Mucosa of rectum (tissue), 2 donors: ENCODE measurements around the gene KRIT1.
A peak's percentile ranks its signal among the peaks of the same experiment; 100 is the strongest.

Source experiments
- H3K27ac ChIP-seq, 2 donors: one replicate each; pipeline ENCODE4 v1.7.0; 2013; ENCODE audit warnings: inconsistent platforms in 2 of 2, low read depth in 2 of 2, low read length in 2 of 2
- H3K27me3 ChIP-seq, 2 donors: one replicate each; pipeline ENCODE4 v1.7.0; 2013; ENCODE audit warnings: low read length in 2 of 2; ENCODE audit not compliant: control insufficient read depth in 2 of 2, insufficient read depth in 2 of 2
- H3K36me3 ChIP-seq, 2 donors: one replicate each; pipeline ENCODE4 v1.7.0; 2013; ENCODE audit warnings: low read length in 2 of 2; ENCODE audit not compliant: control insufficient read depth in 2 of 2, insufficient read depth in 2 of 2
- H3K4me1 ChIP-seq, 2 donors: one replicate each; pipeline ENCODE4 v1.7.0; 2013; ENCODE audit warnings: low read length in 2 of 2, mild to moderate bottlenecking in 1 of 2; ENCODE audit not compliant: control insufficient read depth in 2 of 2, insufficient read depth in 2 of 2
- H3K4me3 ChIP-seq, 2 donors: one replicate each; pipeline ENCODE4 v1.7.0; 2013; ENCODE audit warnings: low read length in 2 of 2
- H3K9ac ChIP-seq, 2 donors: one replicate each; pipeline ENCODE4 v1.7.0; 2013; ENCODE audit warnings: low read length in 2 of 2, low read depth in 1 of 2, mild to moderate bottlenecking in 1 of 2
- H3K9me3 ChIP-seq, 2 donors: one replicate each; pipeline ENCODE4 v1.7.0; 2013; ENCODE audit warnings: low read length in 2 of 2; ENCODE audit not compliant: control insufficient read depth in 2 of 2
- donor health status: healthy.
- donor health status: Normal muscosa, but diverticular disease.

The KRIT1 gene

DNA sequence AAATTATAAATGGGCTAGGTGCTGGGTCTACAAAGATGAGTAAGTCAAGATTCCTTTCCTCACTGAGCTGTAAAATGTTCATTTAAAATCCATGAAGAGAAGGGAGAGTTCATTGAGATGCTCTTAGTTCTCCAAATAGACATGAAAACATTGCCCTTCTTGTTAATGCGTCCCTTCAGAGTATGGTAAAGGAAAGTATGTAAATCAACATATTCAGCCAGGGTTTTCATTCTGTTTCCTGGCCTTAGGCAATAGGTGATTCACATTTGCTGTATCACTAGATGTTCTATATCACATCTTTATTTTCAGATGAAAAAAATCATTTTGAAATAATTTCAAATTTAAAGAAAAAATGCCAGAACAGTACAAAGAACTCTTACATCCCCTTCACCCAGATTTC is 5.5 kb upstream of the KRIT1 start:
- H3K4me3 ChIP-seq, result no peak overlapping the region
- peaks cover 6 to 13% of the 10 kb centered on the region in 2 donors for H3K4me1 ChIP-seq
- no peak overlapping the region for H3K27ac ChIP-seq
- H3K9ac ChIP-seq, result no peak overlapping the region
- peaks cover 0 to 9% of the 10 kb centered on the region in 2 donors for H3K36me3 ChIP-seq
- H3K27me3 ChIP-seq, result no peaks in the 10 kb centered on the region
- H3K9me3 ChIP-seq, result no peaks in the 10 kb centered on the region

DNA sequence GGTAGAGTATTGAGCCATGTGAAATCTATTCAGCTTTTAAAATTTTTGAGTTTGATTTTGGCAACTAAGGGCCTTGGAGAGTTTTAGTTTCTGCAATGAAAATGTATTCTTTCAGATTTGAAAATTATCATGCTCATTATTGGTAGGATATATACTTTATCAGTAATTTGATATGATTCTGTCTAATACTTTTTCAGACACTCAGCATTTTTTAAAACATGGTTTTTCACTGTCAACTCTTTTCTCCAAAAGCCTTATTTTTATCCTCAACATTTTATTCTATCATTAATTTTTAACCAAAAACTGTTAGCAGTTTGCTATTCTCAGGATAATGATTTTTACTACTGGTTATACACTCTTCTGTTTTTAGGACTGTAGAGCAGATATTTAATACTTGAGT is 4.9 kb upstream of the KRIT1 start:
- Histone ChIP-seq H3K4me1 (peaks cover 6 to 13% of the 10 kb centered on the region in 2 donors), H3K9ac (no peak overlapping the region), H3K4me3 (no peak overlapping the region), H3K9me3 (no peaks in the 10 kb centered on the region), H3K36me3 (peaks cover 0 to 9% of the 10 kb centered on the region in 2 donors), H3K27me3 (no peaks in the 10 kb centered on the region), H3K27ac (no peak overlapping the region)

DNA sequence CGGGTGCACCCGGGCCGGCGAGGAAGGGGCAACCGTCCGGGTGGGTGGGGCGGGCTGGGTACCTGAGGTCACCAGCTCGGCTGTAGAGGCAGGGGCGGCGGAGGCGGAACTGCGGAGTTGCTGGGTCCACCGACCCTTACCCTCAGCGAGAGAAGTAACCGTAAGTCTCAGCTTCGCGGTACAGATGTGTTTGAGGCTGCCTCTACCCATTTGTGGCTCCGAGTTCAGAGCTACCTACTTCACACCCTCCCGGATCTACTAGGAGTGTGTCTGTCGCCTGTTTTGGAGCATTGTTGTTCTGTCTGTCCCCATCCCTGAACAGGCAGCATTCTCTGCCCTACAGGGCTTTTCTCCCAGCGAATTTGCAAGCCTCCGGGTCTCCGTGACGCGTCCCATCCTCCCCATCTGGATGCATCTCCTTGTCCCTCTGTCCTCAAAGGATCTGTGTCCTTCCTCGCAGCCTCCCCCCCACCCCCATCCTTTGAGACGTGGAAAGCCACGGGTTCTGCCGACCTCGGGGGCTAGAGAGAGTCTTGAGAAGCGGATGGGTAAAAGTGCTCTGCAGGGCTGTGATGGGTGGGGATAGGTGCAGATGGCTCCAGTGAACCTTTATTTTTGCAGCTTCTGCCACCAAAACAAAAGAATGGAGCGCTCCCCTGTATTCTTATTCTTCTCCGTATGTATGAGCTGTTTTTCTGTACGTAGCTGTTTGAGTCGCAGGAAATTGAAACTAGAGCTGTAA is 817 bp upstream of the KRIT1 start:
- Histone ChIP-seq H3K27me3 (no peaks in the 10 kb centered on the region), H3K9ac (peak overlapping the region; percentile 90 to 95), H3K9me3 (no peaks in the 10 kb centered on the region), H3K4me1 (peaks cover 15 to 23% of the 10 kb centered on the region in 2 donors), H3K36me3 (peaks cover 0 to 7% of the 10 kb centered on the region in 2 donors), H3K27ac (peak overlapping the region; percentile 91 to 92), H3K4me3 (peak overlapping the region; percentile 87 to 98)

DNA sequence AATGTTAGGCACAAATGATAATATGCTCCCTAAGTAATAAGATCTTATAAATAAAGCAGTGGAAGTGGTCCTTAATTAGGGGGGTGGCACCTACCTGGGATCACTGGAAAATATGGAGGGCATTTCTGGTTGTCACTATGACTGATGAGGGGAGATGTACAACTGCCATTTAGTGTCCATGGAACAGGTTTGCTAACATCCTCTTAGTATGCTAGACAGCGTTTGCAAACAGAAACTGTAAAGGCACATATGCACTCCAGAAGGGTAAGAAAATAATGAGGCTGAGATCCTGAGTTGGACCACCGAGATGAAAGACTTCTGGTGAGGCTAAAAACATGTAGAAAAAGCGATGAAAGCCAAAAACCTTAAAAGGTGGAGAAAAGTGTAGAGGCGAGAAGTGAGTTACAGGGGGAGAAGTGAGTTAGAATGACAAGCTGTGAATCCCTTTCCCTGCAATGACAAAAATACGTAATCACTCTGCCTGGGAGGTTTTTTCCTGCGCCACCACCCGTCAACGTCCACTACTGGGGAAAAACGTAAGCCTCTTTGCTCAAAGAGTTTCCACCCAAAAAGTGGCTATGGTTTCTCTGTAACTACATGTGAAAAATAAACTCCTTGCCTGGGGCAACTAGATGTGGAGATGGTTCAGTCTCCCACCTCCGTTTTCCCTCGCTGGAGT is 767 bp downstream of the KRIT1 start:
- H3K4me1 ChIP-seq, result peaks cover 15 to 23% of the 10 kb centered on the region in 2 donors
- peak overlapping the region; percentile 87 to 98 for H3K4me3 ChIP-seq
- peaks cover 3 to 14% of the 10 kb centered on the region in 2 donors for H3K36me3 ChIP-seq
- no peaks in the 10 kb centered on the region for H3K27me3 ChIP-seq
- H3K9ac ChIP-seq, result peak overlapping the region; percentile 87 to 90
- no peaks in the 10 kb centered on the region for H3K9me3 ChIP-seq
- peak overlapping the region; percentile 91 to 92 for H3K27ac ChIP-seq

DNA sequence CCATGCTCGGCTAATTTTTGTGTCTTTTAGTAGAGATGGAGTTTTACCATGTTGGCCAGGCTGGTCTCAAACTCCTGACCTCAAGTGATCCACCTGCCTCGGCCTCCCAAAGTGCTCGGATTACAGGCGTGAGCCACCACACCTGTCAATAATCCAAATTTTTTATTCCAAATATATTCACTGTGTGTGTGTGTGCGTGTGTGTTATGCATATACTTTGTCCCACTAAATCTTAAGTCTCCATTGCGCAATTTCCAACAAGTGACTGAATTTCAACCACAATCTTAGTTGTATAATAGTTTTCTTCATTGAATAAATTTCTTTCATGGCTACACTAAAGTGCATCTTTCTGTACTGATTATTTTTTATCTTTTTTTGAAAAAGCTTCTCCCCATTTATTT is 2.7 kb downstream of the KRIT1 start:
- Histone ChIP-seq H3K4me3 (no peak overlapping the region), H3K9me3 (no peaks in the 10 kb centered on the region), H3K4me1 (peaks cover 15 to 22% of the 10 kb centered on the region in 2 donors), H3K36me3 (peaks cover 14 to 30% of the 10 kb centered on the region in 2 donors), H3K27me3 (no peaks in the 10 kb centered on the region), H3K27ac (no peak overlapping the region), H3K9ac (no peak overlapping the region)

DNA sequence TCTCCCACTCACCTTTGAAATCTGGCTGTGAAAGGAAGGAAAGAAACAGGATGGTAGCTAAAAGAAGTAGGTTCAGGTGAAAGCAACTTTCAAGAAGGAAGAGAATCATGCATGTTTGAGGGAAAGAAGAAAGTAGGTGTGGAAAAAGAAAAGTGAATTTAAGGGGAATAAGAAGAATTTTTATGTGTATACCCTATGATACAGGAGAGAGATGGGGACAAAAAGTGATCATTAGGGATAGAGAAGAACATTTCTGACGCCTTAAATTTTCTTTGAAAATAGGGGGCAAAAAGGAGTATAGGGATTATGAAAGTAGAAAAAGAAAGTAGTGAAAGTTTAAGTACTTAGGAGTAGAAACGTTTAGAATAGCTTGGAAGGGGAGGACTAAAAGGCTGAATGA is 15.2 kb downstream of the KRIT1 start:
- no peaks in the 10 kb centered on the region for H3K9me3 ChIP-seq
- peaks cover 27 to 35% of the 10 kb centered on the region in 2 donors for H3K36me3 ChIP-seq
- no peak overlapping the region for H3K4me3 ChIP-seq
- no peak overlapping the region for H3K9ac ChIP-seq
- no peak overlapping the region for H3K27ac ChIP-seq
- H3K4me1 ChIP-seq, result no peaks in the 10 kb centered on the region
- no peaks in the 10 kb centered on the region for H3K27me3 ChIP-seq

DNA sequence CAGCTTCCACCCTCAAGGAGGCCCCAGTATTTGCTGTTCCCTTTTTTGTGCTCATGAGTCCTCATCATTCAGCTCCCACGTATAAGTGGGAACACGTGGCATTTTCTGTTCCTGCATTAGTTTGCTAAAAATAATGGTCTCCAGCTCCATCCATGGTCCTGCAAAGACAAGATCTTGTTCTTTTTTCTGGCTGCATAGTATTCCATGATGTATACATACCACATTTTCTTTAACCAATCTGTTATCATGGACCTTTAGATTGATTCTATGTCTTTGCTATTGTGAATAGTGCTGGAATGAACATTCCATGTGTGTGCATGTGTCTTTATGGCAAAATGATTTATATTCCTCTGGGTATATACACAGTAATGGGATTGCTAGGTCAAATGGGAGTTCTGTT is 17.0 kb downstream of the KRIT1 start:
- H3K9me3 ChIP-seq, result no peaks in the 10 kb centered on the region
- no peaks in the 10 kb centered on the region for H3K27me3 ChIP-seq
- no peak overlapping the region for H3K9ac ChIP-seq
- H3K27ac ChIP-seq, result no peak overlapping the region
- no peak overlapping the region for H3K4me3 ChIP-seq
- peaks cover 25 to 38% of the 10 kb centered on the region in 2 donors for H3K36me3 ChIP-seq
- no peaks in the 10 kb centered on the region for H3K4me1 ChIP-seq

DNA sequence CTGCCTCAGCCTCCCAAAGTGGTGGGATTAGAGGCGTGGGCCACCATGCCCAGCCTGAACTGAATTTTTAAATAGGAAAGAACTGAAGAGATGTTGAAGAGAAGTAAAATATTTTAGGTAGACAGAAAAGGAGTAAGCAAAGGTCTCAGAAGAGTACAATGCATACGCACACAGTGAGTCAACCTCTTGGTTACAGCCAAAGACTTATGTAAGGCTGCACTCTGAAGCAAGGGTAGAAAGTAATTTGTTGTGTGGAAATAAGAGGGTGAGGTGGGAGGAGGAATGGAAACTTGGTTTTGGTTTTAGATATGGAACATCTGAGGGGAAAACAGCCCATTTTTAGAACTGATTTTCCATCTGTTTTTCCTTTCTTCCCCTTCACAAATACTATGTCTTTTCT is 17.6 kb downstream of the KRIT1 start:
- H3K9ac ChIP-seq, result no peak overlapping the region
- peaks cover 27 to 40% of the 10 kb centered on the region in 2 donors for H3K36me3 ChIP-seq
- no peaks in the 10 kb centered on the region for H3K9me3 ChIP-seq
- no peaks in the 10 kb centered on the region for H3K27me3 ChIP-seq
- H3K4me1 ChIP-seq, result no peaks in the 10 kb centered on the region
- no peak overlapping the region for H3K4me3 ChIP-seq
- no peak overlapping the region for H3K27ac ChIP-seq

DNA sequence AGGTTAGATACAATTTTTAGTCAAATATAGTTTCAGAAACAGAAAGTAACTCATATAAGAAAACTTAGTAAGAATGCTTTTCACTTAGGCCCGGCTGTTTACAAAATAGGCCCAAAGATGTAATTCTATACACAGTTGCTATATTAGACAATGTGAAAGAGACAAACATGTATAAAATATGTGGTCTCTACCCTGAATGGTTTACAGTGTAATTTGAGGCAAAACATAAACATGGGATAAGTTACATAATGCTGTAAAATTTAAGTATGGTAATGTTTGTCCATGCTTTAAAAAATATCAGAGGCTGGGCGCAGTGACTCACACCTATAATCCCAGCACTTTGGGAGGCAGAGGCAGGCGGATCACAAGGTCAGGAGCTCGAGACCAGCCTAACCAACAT is 18.7 kb downstream of the KRIT1 start:
- Histone ChIP-seq H3K27ac (no peak overlapping the region), H3K4me1 (no peaks in the 10 kb centered on the region), H3K9me3 (no peaks in the 10 kb centered on the region), H3K4me3 (no peak overlapping the region), H3K27me3 (no peaks in the 10 kb centered on the region), H3K36me3 (peaks cover 28 to 43% of the 10 kb centered on the region in 2 donors), H3K9ac (no peak overlapping the region)

DNA sequence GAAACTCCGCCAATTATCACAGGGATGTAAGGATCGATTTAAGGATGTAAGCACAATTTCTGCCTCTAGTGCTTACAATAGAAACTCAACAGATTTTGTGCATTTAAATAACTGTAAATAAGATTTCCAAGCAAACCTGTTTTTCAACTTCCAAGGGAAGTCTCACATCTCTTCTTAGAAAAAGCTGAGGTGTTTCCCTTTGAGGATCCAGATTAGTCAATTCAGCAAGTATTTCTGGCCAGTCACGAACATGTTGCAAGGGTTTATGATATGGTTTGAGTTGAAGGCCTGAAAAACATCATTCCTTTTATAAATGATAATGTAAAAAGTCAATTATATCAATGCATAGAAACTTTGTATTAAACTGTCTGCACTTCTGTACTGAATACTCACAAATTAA is 23.9 kb downstream of the KRIT1 start:
- Histone ChIP-seq H3K4me1 (no peaks in the 10 kb centered on the region), H3K27ac (no peak overlapping the region), H3K27me3 (no peaks in the 10 kb centered on the region), H3K4me3 (no peak overlapping the region), H3K9me3 (no peaks in the 10 kb centered on the region), H3K9ac (no peak overlapping the region), H3K36me3 (peaks cover 44 to 75% of the 10 kb centered on the region in 2 donors)
